Esophagus squamous epithelium (tissue), 5 donors: ENCODE results near the gene PI3. TPM values are rescaled to one million over a fixed set of nuclear protein-coding genes. Genes with fewer than 3 reads are reported as not detected.
A peak's percentile ranks its signal among the peaks of the same experiment; 100 is the strongest.

Experiments
- DNase-seq: peaks from one replicate; lab custom pipeline; 2025; lab: John Stamatoyannopoulos, UW
- H3K27ac ChIP-seq, 4 donors: fragments of 200-600 bp; sonication (generic); one replicate each; pipeline ENCODE4 v1.5.1; 2016 to 2019; ENCODE audit warnings: mild to moderate bottlenecking in 1 of 4
- H3K27me3 ChIP-seq, 4 donors: fragments of 200-600 bp; sonication (generic); 1 replicate in 3 of 4; 2 replicates in 1 of 4; pipeline versions ENCODE4 v1.5.1 to v1.6.0; 2017 to 2021; ENCODE audit warnings: antibody characterized with exemption in 1 of 4
- H3K36me3 ChIP-seq, 3 donors: fragments of 200-600 bp; sonication (generic); one replicate each; pipeline ENCODE4 v1.5.1; 2016 to 2019
- H3K4me1 ChIP-seq, 3 donors: fragments of 200-600 bp; sonication (generic); one replicate each; pipeline ENCODE4 v1.5.1; 2017 to 2019
- H3K4me3 ChIP-seq, 4 donors: fragments of 200-600 bp; sonication (generic); 1 replicate in 3 of 4; 2 replicates in 1 of 4; pipeline ENCODE4 v1.5.1; 2016 to 2019; ENCODE audit warnings: mild to moderate bottlenecking in 2 of 4, moderate library complexity in 1 of 4
- H3K9me3 ChIP-seq, 3 donors: fragments of 200-600 bp; sonication (generic); one replicate each; pipeline ENCODE4 v1.5.1; 2016 to 2019
- POLR2A ChIP-seq, 4 donors: fragments of 450-650 bp; IDR thresholded peaks; one replicate each; pipeline ENCODE4 v1.6.1; 2017; ENCODE audit warnings: antibody characterized with exemption in 4 of 4, mild to moderate bottlenecking in 4 of 4, moderate library complexity in 3 of 4
- WGBS, 2 donors: methylation state at CpG; one replicate each; pipeline ENCODE4 v1.1.5; 2018; 5-methylcytosine and 5-hydroxymethylcytosine counted together
- intact Hi-C: fragments of 100-400 bp; cut with DNase I; formaldehyde crosslinking; loops from one replicate; pipeline ENCODE4 v1.15.0; 2022
- total RNA-seq, 4 donors: library from RNA; depleted of rRNA; stranded (reverse); fragments of >200 nt; gene quantifications; one replicate each; pipeline ENCODE4 v1.1.0, GENCODE V29; 2016
- TF ChIP-seq, protein P1 (sequence below), 6 experiments: fragments of 450-650 bp in 4 of 6; fragments of 200-600 bp in 2 of 6; sonication (generic) in 2 of 6; IDR thresholded peaks; one replicate each; pipeline ENCODE4 v1.5.1; 2016 to 2019; ENCODE audit warnings: antibody characterized with exemption in 6 of 6, mild to moderate bottlenecking in 4 of 6, moderate library complexity in 4 of 6
- donor health status: DM: yes; HTN: yes; CAD: no.

PI3 gene
- total RNA-seq, 4 donors from 2014 or later, result 14.1 to 2,947 (median 1,123) TPM

- DNase-seq, result no peak
- intact Hi-C loops, result no loop called here
Observed at GRCh38 chr20:45173522-45173921, 1.2 kb upstream of the PI3 start.

GRCh38 chr20:45176526-45177267 is 2.0 kb downstream of the PI3 start:
- TF ChIP-seq, protein P1, sequence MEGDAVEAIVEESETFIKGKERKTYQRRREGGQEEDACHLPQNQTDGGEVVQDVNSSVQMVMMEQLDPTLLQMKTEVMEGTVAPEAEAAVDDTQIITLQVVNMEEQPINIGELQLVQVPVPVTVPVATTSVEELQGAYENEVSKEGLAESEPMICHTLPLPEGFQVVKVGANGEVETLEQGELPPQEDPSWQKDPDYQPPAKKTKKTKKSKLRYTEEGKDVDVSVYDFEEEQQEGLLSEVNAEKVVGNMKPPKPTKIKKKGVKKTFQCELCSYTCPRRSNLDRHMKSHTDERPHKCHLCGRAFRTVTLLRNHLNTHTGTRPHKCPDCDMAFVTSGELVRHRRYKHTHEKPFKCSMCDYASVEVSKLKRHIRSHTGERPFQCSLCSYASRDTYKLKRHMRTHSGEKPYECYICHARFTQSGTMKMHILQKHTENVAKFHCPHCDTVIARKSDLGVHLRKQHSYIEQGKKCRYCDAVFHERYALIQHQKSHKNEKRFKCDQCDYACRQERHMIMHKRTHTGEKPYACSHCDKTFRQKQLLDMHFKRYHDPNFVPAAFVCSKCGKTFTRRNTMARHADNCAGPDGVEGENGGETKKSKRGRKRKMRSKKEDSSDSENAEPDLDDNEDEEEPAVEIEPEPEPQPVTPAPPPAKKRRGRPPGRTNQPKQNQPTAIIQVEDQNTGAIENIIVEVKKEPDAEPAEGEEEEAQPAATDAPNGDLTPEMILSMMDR (IDR thresholded peaks at IDR 0.05), result no peak
- no peak for TF ChIP-seq POLR2A (IDR thresholded peaks at IDR 0.05)
- H3K9me3 ChIP-seq, result no peaks in the 10 kb centered on the region
- WGBS, 2 donors, result 73 to 90% methylated on average over 3 to 4 of the region's 4 CpGs
- peaks cover 0 to 11% (median 0%) of the 10 kb centered on the region in 4 donors for H3K27me3 ChIP-seq
- H3K36me3 ChIP-seq, result no peaks in the 10 kb centered on the region
- no peak overlapping the region for H3K4me3 ChIP-seq
- DNase-seq, result no peak
- no peak overlapping the region for H3K27ac ChIP-seq
- intact Hi-C loops, result no loop called here
- peaks cover 0 to 13% (median 0%) of the 10 kb centered on the region in 3 donors for H3K4me1 ChIP-seq

More at GRCh38 chr20:45173522-45173921, 1.2 kb upstream of the PI3 start:
- Histone ChIP-seq H3K9me3 (no peaks in the 10 kb centered on the region), H3K4me1 (peaks cover 0 to 13% (median 0%) of the 10 kb centered on the region in 3 donors), H3K36me3 (no peaks in the 10 kb centered on the region), H3K4me3 (no peak overlapping the region), H3K27me3 (peaks cover 0 to 11% (median 0%) of the 10 kb centered on the region in 4 donors), H3K27ac (peak overlapping the region in 3 of 4 donors; percentile 24 to 67 (median 29))
- WGBS, 2 donors, result 8 to 17% methylated on average over 1 of the region's 1 CpG
- TF ChIP-seq, protein P1 (IDR thresholded peaks at IDR 0.05), result no peak
- no peak for TF ChIP-seq POLR2A (IDR thresholded peaks at IDR 0.05)

DNA sequence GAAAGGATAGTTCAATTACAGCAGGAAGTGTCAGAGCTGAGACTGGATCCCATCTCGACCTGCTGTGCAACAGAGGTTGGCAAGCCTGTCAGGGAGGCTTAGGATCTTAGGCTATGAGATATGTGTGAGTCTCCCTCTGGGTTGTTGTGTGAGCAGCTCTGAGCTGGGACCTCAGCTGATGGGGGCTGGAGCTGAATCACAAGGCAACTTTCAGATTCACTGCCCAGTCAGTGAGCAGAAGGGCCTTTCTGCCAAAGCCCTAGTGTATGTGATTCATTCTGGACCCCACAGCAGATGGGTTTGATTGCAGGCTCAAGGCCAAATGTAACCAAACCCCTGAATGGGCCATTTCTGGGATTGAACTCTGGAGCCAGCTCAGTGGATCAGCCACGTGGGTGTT is 4.5 kb downstream of the PI3 start:
- 19 to 50% methylated on average over 1 to 2 of the region's 2 CpGs for WGBS, 2 donors
- Histone ChIP-seq H3K4me3 (no peak overlapping the region), H3K9me3 (no peaks in the 10 kb centered on the region), H3K27ac (no peak overlapping the region), H3K4me1 (peaks cover 0 to 12% (median 0%) of the 10 kb centered on the region in 3 donors), H3K36me3 (no peaks in the 10 kb centered on the region), H3K27me3 (peaks cover 0 to 8% (median 0%) of the 10 kb centered on the region in 4 donors)
- intact Hi-C loops, result no loop called here
- no peak for DNase-seq
- TF ChIP-seq POLR2A (IDR thresholded peaks at IDR 0.05), result no peak
- TF ChIP-seq, protein P1 (IDR thresholded peaks at IDR 0.05), result no peak

GRCh38 chr20:45181639-45182038 is 6.9 kb downstream of the PI3 start:
- H3K27me3 ChIP-seq, result no peaks in the 10 kb centered on the region
- H3K36me3 ChIP-seq, result no peaks in the 10 kb centered on the region
- no peak overlapping the region for H3K4me3 ChIP-seq
- no peak for TF ChIP-seq POLR2A (IDR thresholded peaks at IDR 0.05)
- intact Hi-C loops, result no loop called here
- WGBS, 2 donors, result 85% methylated on average over 2 of the region's 2 CpGs; no CpG with 5 or more reads in 1 of the 2 donors
- H3K27ac ChIP-seq, result no peak overlapping the region
- no peaks in the 10 kb centered on the region for H3K9me3 ChIP-seq
- no peaks in the 10 kb centered on the region for H3K4me1 ChIP-seq
- DNase-seq, result no peak

GRCh38 chr20:45183084-45183483 is 8.4 kb downstream of the PI3 start:
- WGBS, 2 donors, result 55 to 65% methylated on average over 2 of the region's 2 CpGs
- H3K27me3 ChIP-seq, result no peaks in the 10 kb centered on the region
- no peaks in the 10 kb centered on the region for H3K36me3 ChIP-seq
- DNase-seq, result no peak
- H3K9me3 ChIP-seq, result no peaks in the 10 kb centered on the region
- no peak for TF ChIP-seq POLR2A (IDR thresholded peaks at IDR 0.05)
- TF ChIP-seq, protein P1 (IDR thresholded peaks at IDR 0.05), result no peak
- no peaks in the 10 kb centered on the region for H3K4me1 ChIP-seq
- H3K4me3 ChIP-seq, result no peak overlapping the region
- H3K27ac ChIP-seq, result no peak overlapping the region
- intact Hi-C loops, result no loop called here
